Erythroblast (primary cell): ENCODE measurements around the gene HFE.

Source experiments
- GATA1 ChIP-seq: IDR thresholded peaks from 2 replicates; pipeline ENCODE4 v1.6.1; 2011; ENCODE audit warnings: low read depth, mild to moderate bottlenecking, control low read depth, low read length, moderate library complexity
- POLR2A ChIP-seq: IDR thresholded peaks from 2 replicates; pipeline ENCODE4 v1.6.1; 2011; ENCODE audit warnings: mild to moderate bottlenecking, low read length

- no peak for TF ChIP-seq POLR2A
- no peak for TF ChIP-seq GATA1
Measured at GRCh38 chr6:26142026-26142425, 54.8 kb downstream of the HFE start.
